NCI-H82 treated with DMSO at 0.1 percent for 48 hours (cell line): ENCODE data around the gene ZSWIM6.
"Not testable (repeated sequence)": the region's sequence is repeated elsewhere in the genome, so short reads cannot be mapped to it uniquely, and the experiment has no call there.

ENCODE experiments used
- DNase-seq: peaks from one replicate; lab custom pipeline; 2025; ENCODE audit not compliant: unreplicated experiment; lab: John Stamatoyannopoulos, UW

ZSWIM6 gene

GRCh38 chr5:61405511-61406295, 73.6 kb downstream of the ZSWIM6 start:
- no peak for DNase-seq

GRCh38 chr5:61406497-61406896, 74.4 kb downstream of the ZSWIM6 start:
- DNase-seq, result not testable (repeated sequence)

DNA sequence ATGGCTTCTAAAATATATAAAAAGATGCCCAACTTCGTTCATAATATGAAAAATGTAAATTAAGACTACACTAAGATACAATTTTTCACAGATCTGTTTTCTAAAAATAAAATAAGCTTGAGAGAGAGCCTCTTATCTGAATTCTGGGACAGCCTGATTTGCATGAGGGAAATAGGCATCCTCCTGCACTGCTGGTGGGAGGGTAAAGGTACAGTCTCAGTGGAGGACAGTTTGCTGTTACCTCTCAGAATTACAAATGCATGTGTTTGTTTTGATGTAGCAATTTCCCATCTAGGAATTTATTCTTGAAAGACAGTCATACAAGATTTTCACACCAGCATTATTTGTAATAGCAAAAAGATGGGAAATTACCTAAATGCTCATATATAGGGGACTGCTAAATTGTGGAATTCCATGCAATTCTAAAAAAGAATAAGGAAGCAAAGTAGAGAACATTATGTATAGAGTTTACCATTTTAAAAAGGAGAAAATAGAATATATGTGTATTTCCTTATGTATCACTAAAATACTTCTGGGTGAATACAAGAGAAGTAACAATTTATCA, 75.7 kb downstream of the ZSWIM6 start:
- DNase-seq, result no peak

GRCh38 chr5:61408476-61409168, 76.6 kb downstream of the ZSWIM6 start:
- DNase-seq, result peak; percentile 81

DNA sequence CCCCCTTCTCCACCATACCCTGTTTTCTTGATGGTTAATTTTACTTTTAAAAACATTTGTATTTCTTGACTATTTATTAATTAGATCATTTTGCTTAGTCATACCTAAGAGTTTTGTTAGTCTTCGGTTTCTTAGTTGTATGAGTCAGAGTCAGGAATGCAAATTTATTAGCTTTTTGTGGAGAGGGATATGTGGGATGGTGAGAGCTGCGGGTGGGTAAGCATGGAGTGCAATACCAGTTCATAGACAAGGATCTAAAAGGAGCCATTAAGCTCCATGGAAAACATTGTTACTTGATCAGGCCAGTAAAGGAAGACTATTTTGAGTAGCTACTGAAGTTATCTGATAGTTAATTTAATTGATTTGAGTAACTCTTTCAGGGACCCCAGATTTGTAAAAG, 77.5 kb downstream of the ZSWIM6 start:
- no peak for DNase-seq

GRCh38 chr5:61410811-61411210, 78.8 kb downstream of the ZSWIM6 start:
- DNase-seq, result no peak

DNA sequence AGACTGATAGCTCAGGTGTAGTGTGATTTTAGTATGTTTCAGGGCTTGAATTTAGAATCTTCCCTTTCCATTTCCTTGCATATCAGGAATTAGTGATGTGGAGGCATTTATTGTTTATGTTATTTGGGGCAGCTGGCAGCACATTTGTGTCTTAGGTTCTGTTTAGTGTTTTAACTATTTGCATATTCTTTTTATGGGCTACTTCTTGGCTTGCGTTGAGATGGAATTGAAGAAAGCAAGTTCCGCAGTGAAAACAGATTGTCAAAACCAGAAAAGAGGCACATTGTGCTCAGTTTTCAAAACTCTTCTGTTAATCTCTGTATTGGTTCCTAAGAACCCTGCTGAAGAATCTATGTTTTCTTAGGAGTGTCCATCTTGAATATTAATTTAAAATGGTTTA, 80.3 kb downstream of the ZSWIM6 start:
- no peak for DNase-seq

DNA sequence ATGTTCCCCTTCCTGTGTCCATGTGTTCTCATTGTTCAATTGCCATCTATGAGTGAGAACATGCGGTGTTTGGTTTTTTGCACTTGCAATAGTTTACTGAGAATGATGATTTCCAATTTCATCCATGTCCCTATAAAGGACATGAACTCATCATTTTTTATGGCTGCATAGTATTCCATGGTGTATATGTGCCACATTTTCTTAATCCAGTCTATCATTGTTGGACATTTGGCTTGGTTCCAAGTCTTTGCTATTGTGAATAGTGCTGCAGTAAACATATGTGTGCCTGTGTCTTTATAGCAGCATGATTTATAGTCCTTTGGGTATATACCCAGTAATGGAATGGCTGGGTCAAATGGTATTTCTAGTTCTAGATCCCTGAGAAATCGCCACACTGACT, 81.1 kb downstream of the ZSWIM6 start:
- DNase-seq, result not testable (repeated sequence)

GRCh38 chr5:61414806-61415205, 82.7 kb downstream of the ZSWIM6 start:
- no peak for DNase-seq

DNA sequence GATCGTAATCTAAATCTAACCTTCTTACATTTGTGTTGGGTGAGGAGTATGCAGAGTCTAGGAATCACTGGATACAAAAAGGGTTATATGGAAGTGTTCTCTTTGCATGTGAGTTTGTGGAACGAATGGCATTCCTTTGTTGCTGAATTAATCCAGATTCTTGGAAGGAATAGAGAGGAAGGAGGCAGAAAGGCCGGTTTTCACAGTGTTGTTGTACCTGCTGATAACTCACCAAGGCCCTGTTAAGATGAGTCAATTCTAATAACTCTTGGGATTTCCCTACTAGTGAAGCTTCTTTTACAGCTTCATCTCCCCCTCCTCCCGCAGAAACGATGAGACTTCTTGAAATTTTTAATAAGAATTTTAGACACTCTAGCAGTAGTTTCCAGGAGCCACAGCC, 84.0 kb downstream of the ZSWIM6 start:
- DNase-seq, result no peak

DNA sequence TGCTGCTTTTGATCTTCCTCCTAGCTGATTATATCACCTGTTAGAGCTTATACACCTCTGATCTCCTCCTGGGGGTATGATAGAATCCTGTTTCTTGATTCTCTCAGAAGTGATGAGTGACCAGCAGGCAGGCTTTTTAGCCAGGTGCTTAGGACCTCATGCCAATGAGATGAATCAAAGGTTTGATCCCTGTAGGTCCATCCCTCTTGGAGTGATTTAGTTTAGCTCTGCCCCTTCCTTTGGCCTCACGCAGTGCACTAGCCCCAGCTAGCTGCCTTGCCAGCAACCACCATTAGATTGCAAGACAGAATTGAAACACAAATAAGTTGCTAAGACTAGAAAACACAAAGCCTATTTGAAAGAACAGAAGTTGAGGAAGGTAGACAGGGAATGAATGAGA, 84.4 kb downstream of the ZSWIM6 start:
- DNase-seq, result no peak

- no peak for DNase-seq
These were observed 85.3 kb downstream of the ZSWIM6 start for GRCh38 chr5:61417340-61417739.

GRCh38 chr5:61417851-61418250, 85.8 kb downstream of the ZSWIM6 start:
- no peak for DNase-seq

- no peak for DNase-seq
These were observed 87.0 kb downstream of the ZSWIM6 start for GRCh38 chr5:61419106-61419505.

DNA sequence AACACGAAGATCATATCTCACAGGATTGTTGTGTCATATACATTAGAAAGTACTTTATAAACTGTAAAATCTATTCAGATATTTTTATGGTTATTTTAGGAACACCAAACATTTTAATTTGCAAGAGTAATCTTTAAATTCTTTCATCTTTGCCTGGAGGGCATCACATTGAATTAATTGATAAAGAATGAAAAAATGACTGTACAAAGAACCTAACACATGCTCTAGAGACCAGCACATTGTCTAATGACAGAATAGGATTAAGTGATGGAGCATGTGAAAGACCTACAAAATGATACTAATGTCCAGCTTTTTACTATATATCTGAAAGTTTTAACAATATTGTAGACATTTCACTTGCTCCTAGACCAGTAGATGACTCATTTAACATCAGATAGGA, 88.0 kb downstream of the ZSWIM6 start:
- no peak for DNase-seq

GRCh38 chr5:61421262-61421661, 89.2 kb downstream of the ZSWIM6 start:
- not testable (repeated sequence) for DNase-seq

DNA sequence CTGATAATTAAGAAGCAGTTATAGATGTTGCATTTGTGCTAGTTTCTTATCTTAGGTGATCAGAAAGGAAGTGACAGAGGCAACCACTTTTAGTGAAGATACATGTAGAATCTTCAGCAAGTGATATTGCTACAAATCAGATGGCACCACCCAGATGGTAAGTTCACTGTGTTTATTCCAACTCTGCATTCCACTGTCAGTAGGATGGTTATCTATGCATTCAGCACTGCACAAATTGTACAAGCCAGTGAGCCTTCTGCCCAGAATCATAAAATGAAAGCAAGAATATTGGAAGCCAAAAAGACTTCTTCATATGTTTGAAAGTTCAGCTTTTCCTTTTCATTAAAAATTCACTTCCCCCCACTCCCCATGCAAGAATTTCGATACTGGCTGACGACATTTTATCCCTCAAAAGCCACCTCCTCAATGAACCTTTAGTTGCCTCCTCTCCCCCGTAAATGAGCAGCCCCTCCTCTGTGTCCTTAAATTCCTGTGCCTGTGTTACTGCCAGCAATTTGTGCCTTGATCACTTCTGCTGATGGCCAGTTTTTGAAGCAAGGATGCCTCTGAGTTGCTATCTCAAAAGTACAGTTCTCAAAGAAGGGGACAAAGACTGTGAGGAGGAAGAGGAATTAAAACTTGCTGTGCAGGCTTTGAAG, 91.6 kb downstream of the ZSWIM6 start:
- DNase-seq, result no peak

- no peak for DNase-seq
These were observed 93.9 kb downstream of the ZSWIM6 start for GRCh38 chr5:61425918-61426317.

DNA sequence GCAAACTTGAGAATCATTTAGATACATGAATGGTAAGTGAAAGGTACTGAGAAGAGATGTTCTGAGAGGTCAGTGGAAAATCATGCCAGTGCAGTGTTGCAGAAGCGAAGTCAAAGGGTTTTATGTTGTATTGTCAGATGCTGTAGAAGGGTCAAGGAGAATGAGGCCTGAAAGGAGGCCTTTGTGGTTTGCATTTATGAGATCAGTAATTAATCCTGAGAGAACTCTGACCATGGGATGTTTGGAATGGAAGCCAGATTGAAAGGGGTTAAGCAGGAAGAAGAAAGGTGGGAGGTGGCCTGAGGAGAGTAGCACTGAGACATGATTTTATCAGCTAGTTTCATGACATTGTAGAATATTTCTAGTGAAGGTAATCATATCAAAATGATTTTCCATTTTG, 97.8 kb downstream of the ZSWIM6 start:
- no peak for DNase-seq

GRCh38 chr5:61431923-61432620, 100.0 kb downstream of the ZSWIM6 start:
- no peak for DNase-seq

GRCh38 chr5:61435368-61435767, 103.3 kb downstream of the ZSWIM6 start:
- no peak for DNase-seq
